Measurements from ENCODE around the gene MIP. TPM values are rescaled to one million over a fixed set of nuclear protein-coding genes. Genes with fewer than 3 reads are reported as not detected.

Gene MIP
- total and polyA plus RNA-seq, 2 experiments from 2014 or later, result 0.29 TPM; not detected in 1

GRCh38 chr12:56425940-56426438, 28.5 kb downstream of the MIP start (continued):
- TF ChIP-seq NANOG (IDR thresholded peaks at IDR 0.05; ENCODE audit: borderline replicate concordance) (no peak), EZH2phosphoT487 (IDR thresholded peaks at IDR 0.05; ENCODE audit: unreplicated experiment) (no peak), CTCF (conservative IDR thresholded peaks at IDR 0.05; ENCODE audit: low read depth in 2 of 2) (no peak), JUNB (IDR thresholded peaks at IDR 0.05; ENCODE audit: unreplicated experiment) (no peak), ZNF331 (CRISPR knock-in tag; IDR thresholded peaks at IDR 0.05; ENCODE audit: low read depth) (no peak), EZH2 (IDR thresholded peaks at IDR 0.05; ENCODE audit: low read depth, unreplicated experiment) (no peak)

GRCh38 chr12:56425193-56425592, 29.3 kb downstream of the MIP start:
- Histone ChIP-seq H3K4me2 (no peak overlapping the region), H3K4me3 (no peak overlapping the region), H3K79me2 (replicated peaks; ENCODE audit: insufficient read depth) (no peaks in the 10 kb centered on the region), H3K4me1 (ENCODE audit: insufficient read depth) (no peaks in the 10 kb centered on the region), H2AFZ (no peak overlapping the region), H3K9me2 (ENCODE audit: insufficient read depth) (no peaks in the 10 kb centered on the region), H3K27ac (ENCODE audit: low read depth) (no peak overlapping the region), H3F3A (replicated peaks; ENCODE audit: low read depth) (no peaks in the 10 kb centered on the region), H3K27me3 (ENCODE audit: insufficient read depth) (no peaks in the 10 kb centered on the region), H3K36me3 (ENCODE audit: insufficient read depth) (peaks cover 58% of the 10 kb centered on the region), H4K20me1 (replicated peaks; ENCODE audit: insufficient read depth) (peaks cover 4% of the 10 kb centered on the region; the same call in 1 of the 2 replicates)
- peaks cover 86% of the 10 kb centered on the region for H3K36me3 Mint-ChIP-seq (ENCODE audit: low read depth)
- peaks cover 4% of the 10 kb centered on the region for H3K27me3 Mint-ChIP-seq (ENCODE audit: insufficient read depth, low read depth, poor library complexity)
- no peaks in the 10 kb centered on the region for H3K9me3 Mint-ChIP-seq
- no peak overlapping the region for H3K27ac Mint-ChIP-seq
- TF ChIP-seq EZH2 (IDR thresholded peaks at IDR 0.05; ENCODE audit: low read depth, unreplicated experiment) (no peak), EZH2phosphoT487 (IDR thresholded peaks at IDR 0.05; ENCODE audit: unreplicated experiment) (no peak), STAT1 (IDR thresholded peaks at IDR 0.05; ENCODE audit: unreplicated experiment) (no peak), REST (IDR thresholded peaks at IDR 0.05; ENCODE audit: unreplicated experiment) (no peak), ETS1 (IDR thresholded peaks at IDR 0.05) (no peak)
- H3K4me1 Mint-ChIP-seq, result no peaks in the 10 kb centered on the region
- no peak for DNase-seq (ENCODE audit: low spot score)
- no peak overlapping the region for H3K4me3 Mint-ChIP-seq
- ATAC-seq, result no peak

All from GM23338 (cell line).